IMR-90 (cell line): Measurements from ENCODE around the gene TRAPPC10.

Experiments used
- CEBPB ChIP-seq: IDR thresholded peaks from 2 replicates; pipeline ENCODE4 v1.6.1; 2012; ENCODE audit warnings: low read depth, low read length, improper control_type of control experiment
- MXI1 ChIP-seq: IDR thresholded peaks from 2 replicates; pipeline ENCODE4 v1.6.1; 2012; ENCODE audit warnings: low read depth, mild to moderate bottlenecking, low read length, moderate library complexity, borderline replicate concordance
- POLR2A ChIP-seq: IDR thresholded peaks from 2 replicates; pipeline ENCODE4 v1.6.1; 2012; ENCODE audit warnings: mild to moderate bottlenecking, low read depth, low read length
- RCOR1 ChIP-seq: IDR thresholded peaks from 2 replicates; pipeline ENCODE4 v1.6.1; 2012; ENCODE audit warnings: mild to moderate bottlenecking, low read length, improper control_type of control experiment; ENCODE audit not compliant: insufficient replicate concordance
- RFX5 ChIP-seq: IDR thresholded peaks from 2 replicates; pipeline ENCODE4 v1.8.0; 2012; ENCODE audit warnings: low read depth, mild to moderate bottlenecking, low read length, moderate library complexity
- SMC3 ChIP-seq: fragments of 150-350 bp; IDR thresholded peaks from 2 replicates; pipeline ENCODE4 v1.6.1; 2016; ENCODE audit warnings: low read depth, mild to moderate bottlenecking, antibody characterized with exemption, low read length, moderate library complexity
- TF ChIP-seq, protein P1 (sequence below): conservative IDR thresholded peaks from 2 replicates; pipeline ENCODE4 v1.5.1; 2012; ENCODE audit warnings: mild to moderate bottlenecking, low read depth, low read length, improper control_type of control experiment

GRCh38 chr21:44013380-44014088, 1.4 kb downstream of the TRAPPC10 start:
- no peak for TF ChIP-seq POLR2A
- TF ChIP-seq RCOR1, result no peak
- TF ChIP-seq, protein P1, sequence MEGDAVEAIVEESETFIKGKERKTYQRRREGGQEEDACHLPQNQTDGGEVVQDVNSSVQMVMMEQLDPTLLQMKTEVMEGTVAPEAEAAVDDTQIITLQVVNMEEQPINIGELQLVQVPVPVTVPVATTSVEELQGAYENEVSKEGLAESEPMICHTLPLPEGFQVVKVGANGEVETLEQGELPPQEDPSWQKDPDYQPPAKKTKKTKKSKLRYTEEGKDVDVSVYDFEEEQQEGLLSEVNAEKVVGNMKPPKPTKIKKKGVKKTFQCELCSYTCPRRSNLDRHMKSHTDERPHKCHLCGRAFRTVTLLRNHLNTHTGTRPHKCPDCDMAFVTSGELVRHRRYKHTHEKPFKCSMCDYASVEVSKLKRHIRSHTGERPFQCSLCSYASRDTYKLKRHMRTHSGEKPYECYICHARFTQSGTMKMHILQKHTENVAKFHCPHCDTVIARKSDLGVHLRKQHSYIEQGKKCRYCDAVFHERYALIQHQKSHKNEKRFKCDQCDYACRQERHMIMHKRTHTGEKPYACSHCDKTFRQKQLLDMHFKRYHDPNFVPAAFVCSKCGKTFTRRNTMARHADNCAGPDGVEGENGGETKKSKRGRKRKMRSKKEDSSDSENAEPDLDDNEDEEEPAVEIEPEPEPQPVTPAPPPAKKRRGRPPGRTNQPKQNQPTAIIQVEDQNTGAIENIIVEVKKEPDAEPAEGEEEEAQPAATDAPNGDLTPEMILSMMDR, result no peak
- no peak for TF ChIP-seq CEBPB
- no peak for TF ChIP-seq SMC3
- no peak for TF ChIP-seq RFX5
- no peak for TF ChIP-seq MXI1
